ENCODE data around the gene MEF2A. TPM values are rescaled to one million over a fixed set of nuclear protein-coding genes. Genes with fewer than 3 reads are reported as not detected.

Gene MEF2A
- total RNA-seq, 1 donor from 2014 or later = 61.9 TPM

GRCh38 chr15:99571299-99571698 is 5.5 kb downstream of the MEF2A start:
- no peak overlapping the region for H3K27ac ChIP-seq
- H3K36me3 ChIP-seq = no peaks in the 10 kb centered on the region
- H3K4me3 ChIP-seq = no peak overlapping the region
- no peak overlapping the region for H2AFZ ChIP-seq (replicated peaks)
- Mint-ChIP-seq H3K4me3 (no peak overlapping the region), H3K27me3 (ENCODE audit: insufficient read depth, low read depth) (peaks cover 3% of the 10 kb centered on the region), H3K4me1 (peaks cover 14% of the 10 kb centered on the region), H3K36me3 (peaks cover 28% of the 10 kb centered on the region), H3K9me3 (peaks cover 10% of the 10 kb centered on the region), H3K27ac (no peak overlapping the region)
- DNase-seq (ENCODE audit: low spot score) = no peak
- H4K20me1 ChIP-seq (ENCODE audit: low read depth) = peaks cover 31% of the 10 kb centered on the region
- TF ChIP-seq CTCF (IDR thresholded peaks at IDR 0.05) (no peak), EZH2 (IDR thresholded peaks at IDR 0.05) (no peak), EZH2phosphoT487 (IDR thresholded peaks at IDR 0.05) (no peak)
- H3K4me2 ChIP-seq = no peak overlapping the region
- H3F3A ChIP-seq (ENCODE audit: low read depth) = no peaks in the 10 kb centered on the region
- H3K9me3 ChIP-seq (ENCODE audit: low read depth) = no peaks in the 10 kb centered on the region
- H3K9ac ChIP-seq = no peak overlapping the region
- peaks cover 13% of the 10 kb centered on the region for H3K4me1 ChIP-seq
- H3K27me3 ChIP-seq = no peaks in the 10 kb centered on the region
- peaks cover 100% of the 10 kb centered on the region for H3K79me2 ChIP-seq (ENCODE audit: low read depth)

GRCh38 chr15:99574048-99574447 is 8.3 kb downstream of the MEF2A start:
- H3F3A ChIP-seq (ENCODE audit: low read depth) = peaks cover 7% of the 10 kb centered on the region
- Mint-ChIP-seq H3K9me3 (peaks cover 12% of the 10 kb centered on the region), H3K4me1 (peaks cover 2% of the 10 kb centered on the region), H3K4me3 (no peak overlapping the region), H3K27ac (no peak overlapping the region), H3K36me3 (peaks cover 30% of the 10 kb centered on the region), H3K27me3 (ENCODE audit: insufficient read depth, low read depth) (peaks cover 3% of the 10 kb centered on the region)
- TF ChIP-seq EZH2phosphoT487 (IDR thresholded peaks at IDR 0.05) (no peak), EZH2 (IDR thresholded peaks at IDR 0.05) (no peak), CTCF (IDR thresholded peaks at IDR 0.05) (no peak)
- H2AFZ ChIP-seq (replicated peaks) = no peak overlapping the region
- H3K4me1 ChIP-seq = peaks cover 14% of the 10 kb centered on the region
- no peak overlapping the region for H3K4me3 ChIP-seq
- H3K79me2 ChIP-seq (ENCODE audit: low read depth) = peaks cover 100% of the 10 kb centered on the region
- DNase-seq (ENCODE audit: low spot score) = no peak
- H3K9ac ChIP-seq = no peak overlapping the region
- H4K20me1 ChIP-seq (ENCODE audit: low read depth) = peaks cover 10% of the 10 kb centered on the region
- no peak overlapping the region for H3K4me2 ChIP-seq
- no peaks in the 10 kb centered on the region for H3K27me3 ChIP-seq
- no peaks in the 10 kb centered on the region for H3K36me3 ChIP-seq
- no peak overlapping the region for H3K27ac ChIP-seq
- no peaks in the 10 kb centered on the region for H3K9me3 ChIP-seq (ENCODE audit: low read depth)

- no peak for TF ChIP-seq CTCF (IDR thresholded peaks at IDR 0.05)
- TF ChIP-seq EZH2phosphoT487 (IDR thresholded peaks at IDR 0.05) = no peak
- TF ChIP-seq EZH2 (IDR thresholded peaks at IDR 0.05) = no peak
- peaks cover 7% of the 10 kb centered on the region for H3F3A ChIP-seq (ENCODE audit: low read depth)
- Mint-ChIP-seq H3K27ac (no peak overlapping the region), H3K27me3 (ENCODE audit: insufficient read depth, low read depth) (peaks cover 3% of the 10 kb centered on the region), H3K4me3 (no peak overlapping the region), H3K9me3 (peaks cover 12% of the 10 kb centered on the region), H3K4me1 (no peaks in the 10 kb centered on the region), H3K36me3 (peaks cover 30% of the 10 kb centered on the region)
- peaks cover 100% of the 10 kb centered on the region for H3K79me2 ChIP-seq (ENCODE audit: low read depth)
- H3K9ac ChIP-seq = no peak overlapping the region
- no peaks in the 10 kb centered on the region for H3K27me3 ChIP-seq
- H3K4me3 ChIP-seq = no peak overlapping the region
- no peaks in the 10 kb centered on the region for H3K36me3 ChIP-seq
- DNase-seq (ENCODE audit: low spot score) = no peak
- no peak overlapping the region for H2AFZ ChIP-seq (replicated peaks)
- H3K27ac ChIP-seq = no peak overlapping the region
- no peaks in the 10 kb centered on the region for H3K9me3 ChIP-seq (ENCODE audit: low read depth)
- no peak overlapping the region for H3K4me2 ChIP-seq
- peaks cover 10% of the 10 kb centered on the region for H4K20me1 ChIP-seq (ENCODE audit: low read depth)
- H3K4me1 ChIP-seq = peaks cover 16% of the 10 kb centered on the region
Measured at GRCh38 chr15:99574502-99574901, 8.7 kb downstream of the MEF2A start.
